SH-SY5Y (cell line): ENCODE measurements around the gene TMEM151B.

ENCODE experiments used
- GATA2 ChIP-seq: IDR thresholded peaks from 2 replicates; pipeline ENCODE4 v1.6.1; 2011; ENCODE audit warnings: mild to moderate bottlenecking, low read depth, low read length
- GATA3 ChIP-seq: IDR thresholded peaks from 2 replicates; pipeline ENCODE4 v1.6.1; 2011; ENCODE audit warnings: low read depth, mild to moderate bottlenecking, low read length, moderate library complexity

DNA sequence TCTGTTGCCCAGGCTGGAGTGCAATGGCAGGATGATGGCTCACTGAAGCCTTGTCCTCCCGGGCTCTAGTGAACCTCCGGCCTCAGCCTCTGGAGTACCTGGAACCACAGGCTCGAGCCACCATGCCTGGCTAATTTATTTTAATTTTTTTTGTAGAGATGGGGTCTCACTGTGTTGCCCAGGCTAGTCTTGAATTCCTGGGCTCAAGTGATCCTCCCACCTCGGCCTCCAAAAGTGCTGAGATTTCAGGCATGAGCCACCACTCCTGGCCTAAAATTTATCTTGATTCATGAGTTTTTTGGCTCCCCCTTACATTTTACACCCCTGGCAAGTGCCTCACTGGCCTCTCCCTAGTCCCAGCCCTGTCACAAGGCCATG, 49.3 kb upstream of the TMEM151B start:
- TF ChIP-seq GATA3: no peak
- TF ChIP-seq GATA2: no peak
